Bone marrow (tissue), 2 donors: ENCODE data around the gene SLC4A9.
"Not testable (repeated sequence)": the region's sequence is repeated elsewhere in the genome, so short reads cannot be mapped to it uniquely, and the experiment has no call there.

Experiments used
- DNase-seq, 2 donors: peaks; one replicate each; lab custom pipeline; 2025; lab: John Stamatoyannopoulos, UW

Gene SLC4A9

GRCh38 chr5:140338336-140338735 lies 21.7 kb upstream of the SLC4A9 start:
- no peak for DNase-seq

GRCh38 chr5:140338908-140339307 lies 21.1 kb upstream of the SLC4A9 start:
- DNase-seq, result no peak

- DNase-seq, result no peak
These were observed 20.4 kb upstream of the SLC4A9 start for GRCh38 chr5:140339636-140340035.

- DNase-seq, result no peak
These were observed 19.3 kb upstream of the SLC4A9 start for GRCh38 chr5:140340605-140341121.

- no peak for DNase-seq
These were observed 18.4 kb upstream of the SLC4A9 start for GRCh38 chr5:140341591-140341990.

DNA sequence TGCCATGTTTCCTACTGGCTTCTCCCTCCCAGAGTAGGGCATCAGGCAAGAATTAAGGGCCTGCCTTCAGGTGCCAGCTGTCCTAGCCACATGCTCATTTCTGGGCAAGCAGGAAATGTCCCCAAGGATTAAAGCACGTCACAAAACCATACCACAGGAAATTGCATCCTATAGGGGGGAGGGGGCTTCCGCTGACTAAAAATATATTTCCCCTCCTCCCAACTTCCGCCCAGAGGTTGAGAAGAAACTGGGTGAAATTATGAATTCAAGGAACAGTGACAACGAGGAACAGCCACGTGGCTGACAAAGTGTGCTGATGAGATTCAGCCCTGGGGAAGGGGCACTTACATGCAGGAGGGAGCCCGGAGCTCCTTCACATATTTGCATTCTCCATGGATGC lies 17.7 kb upstream of the SLC4A9 start:
- DNase-seq, result peak; percentile 30 to 32

- no peak for DNase-seq
These were observed 17.1 kb upstream of the SLC4A9 start for GRCh38 chr5:140342896-140343295.

DNA sequence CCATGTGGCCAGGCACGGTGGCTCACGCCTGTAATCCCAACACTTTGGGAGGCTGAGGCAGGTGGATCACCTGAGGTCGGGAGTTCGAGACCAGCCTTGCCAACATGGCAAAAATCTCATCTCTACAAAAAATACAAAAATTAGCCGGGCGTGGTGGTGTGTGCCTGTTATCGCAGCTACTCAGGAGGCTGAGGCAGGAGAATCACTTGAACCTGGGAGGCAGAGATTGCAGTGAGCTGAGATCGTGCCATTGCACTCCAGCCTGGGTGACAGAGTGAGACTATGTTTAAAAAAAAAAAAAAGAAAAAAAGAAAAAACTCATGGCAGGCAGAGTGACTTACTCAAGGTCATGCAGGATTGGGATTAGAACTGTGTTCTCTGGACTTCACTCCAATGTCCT lies 16.1 kb upstream of the SLC4A9 start:
- DNase-seq, result not testable (repeated sequence)

GRCh38 chr5:140344683-140345423 lies 15.1 kb upstream of the SLC4A9 start:
- DNase-seq, result no peak

DNA sequence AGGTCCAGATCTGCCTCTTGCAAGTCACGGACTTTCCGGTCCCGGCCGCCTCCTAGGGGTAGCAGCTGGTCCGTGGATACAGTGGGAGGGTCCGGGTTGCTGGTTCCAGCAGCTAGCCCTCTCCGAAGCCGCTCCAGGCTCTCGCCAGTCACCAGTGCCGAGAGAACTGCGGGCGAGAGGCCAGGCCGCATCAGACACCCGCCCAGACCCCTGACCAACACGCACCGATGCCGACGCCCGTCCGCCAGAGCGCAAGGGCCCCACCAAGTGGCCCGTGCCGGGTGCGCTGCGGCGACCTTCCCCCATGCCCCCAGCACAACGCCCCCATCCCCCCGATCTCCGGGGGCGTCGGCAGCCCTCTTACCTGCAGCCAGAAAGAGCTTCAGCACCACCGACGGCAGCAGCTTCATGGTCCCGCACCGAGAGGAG lies 14.1 kb upstream of the SLC4A9 start:
- DNase-seq, result no peak

DNA sequence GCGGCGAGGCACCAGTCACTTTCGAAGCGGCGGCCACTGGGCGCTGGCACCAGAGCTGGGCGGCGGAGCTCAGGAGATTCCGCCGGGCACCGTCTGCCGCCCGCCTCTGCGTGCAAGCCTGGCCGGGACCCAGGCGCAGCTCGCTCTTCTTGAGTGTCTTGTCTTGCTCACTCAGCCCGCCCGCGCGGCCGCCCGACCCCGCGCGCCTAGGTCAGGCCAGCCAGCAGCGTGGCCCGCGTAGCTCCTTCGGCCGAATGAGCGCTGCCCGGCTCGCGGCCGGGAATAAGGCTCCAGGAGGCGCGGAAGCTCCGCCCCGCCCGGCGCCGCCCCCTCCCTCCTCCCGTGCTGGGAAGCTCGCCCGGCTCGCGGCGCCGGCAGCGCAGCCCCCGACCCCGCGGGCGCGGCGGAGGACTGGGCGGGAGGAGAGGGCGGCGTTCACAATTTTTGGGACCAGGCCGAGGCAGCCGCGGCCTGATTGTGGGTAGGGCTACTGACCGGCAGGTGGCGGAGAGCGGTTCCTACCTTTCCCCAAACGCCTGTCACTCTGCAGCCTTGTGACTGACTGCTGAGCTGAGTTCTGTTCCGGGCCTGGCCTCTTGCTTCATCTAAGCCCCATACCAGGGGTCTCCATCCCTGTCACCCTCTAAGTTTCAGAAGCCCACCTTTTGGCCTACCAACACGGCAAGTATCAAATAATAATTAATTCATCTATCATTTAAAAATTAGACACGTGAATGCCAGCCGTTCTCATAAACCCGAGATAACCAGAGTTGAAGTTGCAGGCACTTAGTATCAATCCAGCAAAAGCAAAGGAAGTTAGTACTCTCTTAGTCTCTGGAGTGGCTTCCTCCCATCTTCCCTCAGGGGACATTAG lies 13.4 kb upstream of the SLC4A9 start, which contains the start of gene HBEGF:
Gene HBEGF (minus strand): TSS at position 256 of the 874 bp plus-strand sequence. CDS start 275 bp downstream, outside the sequence.
- peak in 1 of 2 donors; percentile 63 for DNase-seq

GRCh38 chr5:140347360-140347759 lies 12.6 kb upstream of the SLC4A9 start:
- no peak for DNase-seq

DNA sequence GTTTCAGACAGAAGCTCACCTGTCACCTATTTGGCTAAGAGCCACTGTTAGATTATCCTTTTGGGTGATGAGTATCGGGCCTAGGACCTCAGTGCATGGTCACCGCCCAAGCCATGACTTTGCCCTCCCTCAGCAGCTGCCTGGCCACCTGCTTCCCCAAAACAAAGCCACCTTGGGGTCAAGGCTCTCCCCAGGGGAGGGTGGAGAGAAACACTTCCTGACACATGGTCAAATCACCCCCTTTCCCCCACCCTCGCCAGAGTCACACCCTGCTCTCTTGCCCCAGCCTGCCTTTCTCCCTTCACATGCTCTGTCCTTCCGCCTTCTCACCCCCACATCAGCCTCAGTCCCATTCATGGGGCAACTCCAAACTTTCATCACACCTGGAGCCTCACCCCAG lies 11.9 kb upstream of the SLC4A9 start:
- DNase-seq, result no peak

- DNase-seq, result no peak
These were observed 10.8 kb upstream of the SLC4A9 start for GRCh38 chr5:140349244-140349643.

DNA sequence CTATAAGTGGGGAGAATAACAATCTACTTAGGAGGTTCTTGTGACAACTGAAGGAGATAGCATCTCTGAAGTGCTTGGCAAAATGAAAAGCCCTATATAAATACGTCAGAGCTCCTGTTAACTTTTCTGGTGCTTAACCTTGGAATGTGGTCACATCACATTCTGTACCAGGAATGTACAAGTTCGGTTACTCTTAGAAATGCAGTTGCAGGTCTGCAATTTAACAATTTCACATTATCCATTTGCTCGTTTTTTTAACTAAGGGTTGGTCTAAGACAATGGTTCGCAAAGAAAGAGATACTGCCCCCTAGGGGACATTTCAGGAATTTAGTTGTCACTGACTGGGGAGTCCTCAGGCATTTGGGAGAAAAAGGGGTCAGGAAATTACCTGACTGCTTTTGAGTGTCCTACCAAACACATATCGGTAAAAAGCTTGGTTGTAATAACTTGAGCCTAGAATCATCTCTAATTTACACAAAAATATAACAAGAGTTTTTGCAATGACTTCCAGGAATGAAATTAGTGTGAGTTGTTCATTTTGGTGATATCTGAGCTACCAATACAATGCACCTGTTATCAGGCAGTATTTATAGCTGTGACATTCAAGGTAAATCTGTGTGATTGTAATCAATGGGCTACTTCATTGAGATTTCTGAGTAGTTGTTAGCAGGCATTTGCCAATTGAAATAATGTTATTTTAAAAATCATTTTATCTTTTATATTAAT lies 8.2 kb upstream of the SLC4A9 start:
- DNase-seq, result peak in 1 of 2 donors; percentile 54

DNA sequence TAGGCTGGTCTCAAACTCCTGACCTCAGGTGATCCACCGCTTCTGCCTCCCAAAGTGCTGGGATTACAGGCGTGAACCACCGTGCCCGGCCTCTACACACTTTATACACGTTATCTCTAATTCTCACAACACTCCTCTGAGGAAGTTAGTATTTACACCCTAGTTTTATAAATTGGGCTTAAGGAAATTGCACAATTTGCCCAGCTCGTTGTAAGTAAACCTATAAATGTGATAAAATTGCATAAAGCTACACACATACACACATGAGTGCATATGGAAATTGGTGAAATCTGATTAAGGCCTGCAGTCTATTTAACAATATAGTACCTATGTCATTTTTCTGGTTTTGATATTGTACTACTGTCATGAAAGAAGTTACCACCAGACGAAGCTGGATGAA lies 4.4 kb upstream of the SLC4A9 start:
- DNase-seq, result no peak

- no peak for DNase-seq
These were observed 2.9 kb upstream of the SLC4A9 start for GRCh38 chr5:140356853-140357725.

DNA sequence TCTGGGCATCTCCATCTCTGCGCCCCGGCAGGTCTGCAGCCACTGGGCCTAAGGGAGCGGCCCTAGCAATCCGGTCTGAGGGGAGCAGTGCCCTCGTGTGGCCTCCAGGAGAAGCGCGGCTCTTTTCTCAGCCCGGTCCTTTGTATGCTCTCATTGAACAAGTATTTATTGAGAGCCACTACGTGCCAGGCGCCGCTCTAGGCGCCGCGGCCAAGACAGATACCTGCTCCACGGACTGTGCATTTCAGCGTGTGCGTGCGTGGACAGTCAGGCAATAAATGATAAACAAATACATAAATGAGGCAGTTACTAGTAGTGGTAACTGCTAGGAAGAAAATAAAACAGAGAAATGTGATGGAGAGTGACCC lies 2.3 kb upstream of the SLC4A9 start:
- peak; percentile 43 to 76 for DNase-seq

GRCh38 chr5:140358738-140359310 lies 1.2 kb upstream of the SLC4A9 start:
- no peak for DNase-seq

- DNase-seq, result no peak
These were observed 886 bp downstream of the SLC4A9 start for GRCh38 chr5:140360681-140361479.
